ENCODE results near the gene SORL1.
"Not testable (repeated sequence)": the region's sequence is repeated elsewhere in the genome, so short reads cannot be mapped to it uniquely, and the experiment has no call there.

Gene SORL1

DNA sequence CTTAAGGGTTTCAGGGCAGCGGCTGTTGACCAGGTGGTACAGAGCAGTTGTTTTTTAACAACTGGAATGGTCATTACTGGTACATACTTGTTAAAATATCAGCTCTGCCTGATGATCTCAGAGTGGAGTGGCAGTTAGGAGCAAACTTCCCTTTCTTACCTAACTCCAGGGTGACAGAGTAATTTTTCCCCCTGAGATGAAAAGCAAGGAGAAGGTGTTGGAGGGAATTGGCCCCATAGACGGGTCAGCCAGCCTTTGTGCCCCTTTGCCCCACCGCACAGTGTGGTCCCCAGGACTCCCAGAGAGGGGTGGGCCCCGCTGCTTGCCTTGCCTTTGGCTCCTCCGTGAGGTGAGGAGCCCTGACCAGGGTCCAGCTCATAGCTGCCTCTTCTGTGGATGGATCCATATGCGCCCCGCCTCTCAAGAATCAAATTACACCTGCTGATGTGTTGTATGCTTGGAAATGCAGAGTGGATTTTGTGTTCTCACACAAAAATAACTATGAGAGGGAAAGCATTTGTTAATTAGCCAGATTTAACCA is 27.7 kb downstream of the SORL1 start:
- no peak for DNase-seq

DNA sequence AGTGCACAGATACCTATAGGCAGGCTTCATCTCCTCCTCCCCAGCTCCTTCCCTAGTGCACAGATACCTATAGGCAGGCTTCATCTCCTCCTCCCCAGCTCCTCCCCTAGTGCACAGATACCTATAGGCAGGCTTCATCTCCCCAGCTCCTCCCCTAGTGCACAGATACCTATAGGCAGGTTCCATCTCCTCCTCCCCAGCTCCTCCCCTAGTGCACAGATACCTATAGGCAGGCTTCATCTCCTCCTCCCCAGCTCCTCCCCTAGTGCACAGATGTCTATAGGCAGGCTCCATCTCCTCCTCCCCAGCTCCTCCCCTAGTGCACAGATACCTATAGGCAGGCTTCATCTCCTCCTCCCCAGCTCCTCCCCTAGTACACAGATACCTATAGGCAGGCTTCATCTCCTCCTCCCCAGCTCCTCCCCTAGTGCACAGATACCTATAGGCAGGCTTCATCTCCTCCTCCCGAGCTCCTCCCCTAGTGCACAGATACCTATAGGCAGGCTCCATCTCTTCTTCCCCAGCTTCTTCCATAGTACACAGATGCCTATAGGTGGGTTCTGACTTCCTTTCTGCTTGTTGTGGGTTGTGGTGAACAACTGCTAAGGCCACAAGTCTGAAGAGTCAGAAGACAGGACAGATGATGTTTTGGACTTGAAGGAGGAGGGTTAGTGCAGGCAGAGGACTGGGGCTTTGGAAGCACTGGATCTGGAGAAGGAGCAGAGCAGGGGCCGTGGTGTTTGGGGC is 29.5 kb downstream of the SORL1 start:
- DNase-seq = not testable (repeated sequence)

DNA sequence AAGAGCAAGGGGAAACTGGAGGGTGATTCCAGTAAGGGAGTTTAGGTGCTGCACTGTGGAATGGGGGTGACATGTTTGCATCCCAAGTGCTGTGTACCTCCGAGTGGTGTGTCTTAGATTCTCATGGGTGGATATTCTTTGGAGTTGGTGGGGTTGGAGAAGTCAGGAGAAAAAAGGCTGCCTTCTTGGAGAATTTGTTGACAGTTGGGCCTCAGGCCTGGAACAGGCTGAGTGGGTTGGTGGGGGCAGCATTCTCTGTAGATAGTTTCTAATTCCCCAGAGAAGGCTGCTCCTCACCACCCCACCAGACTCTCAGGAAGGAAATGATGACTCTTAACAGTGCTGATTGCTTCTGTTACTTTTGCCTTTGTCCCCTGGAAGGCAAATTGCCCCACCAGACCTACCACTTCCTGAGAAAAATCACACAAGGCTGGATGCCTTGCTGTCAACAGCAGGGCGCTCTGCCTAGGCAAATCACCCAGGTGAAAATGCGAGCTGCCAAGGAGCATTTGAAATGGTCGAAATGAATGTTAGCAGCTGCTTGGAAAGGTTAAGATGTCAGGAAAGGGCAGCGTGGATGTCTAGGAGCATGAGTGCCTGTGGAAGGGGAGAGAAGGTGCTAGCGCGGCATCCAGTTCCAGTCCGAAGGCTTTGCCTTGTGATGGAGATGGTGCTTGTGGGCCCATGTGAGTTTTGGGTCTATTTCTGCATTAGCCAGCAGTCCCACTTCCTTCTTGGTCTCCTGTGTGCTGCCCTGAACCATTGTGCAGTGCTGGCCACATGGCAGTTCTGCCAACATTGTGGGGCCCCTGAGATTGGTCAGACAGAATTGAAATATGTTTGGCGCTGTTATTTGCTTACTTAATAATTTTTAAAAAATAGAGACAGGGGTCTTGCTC is 30.4 kb downstream of the SORL1 start:
- peak; percentile 43 for DNase-seq

DNA sequence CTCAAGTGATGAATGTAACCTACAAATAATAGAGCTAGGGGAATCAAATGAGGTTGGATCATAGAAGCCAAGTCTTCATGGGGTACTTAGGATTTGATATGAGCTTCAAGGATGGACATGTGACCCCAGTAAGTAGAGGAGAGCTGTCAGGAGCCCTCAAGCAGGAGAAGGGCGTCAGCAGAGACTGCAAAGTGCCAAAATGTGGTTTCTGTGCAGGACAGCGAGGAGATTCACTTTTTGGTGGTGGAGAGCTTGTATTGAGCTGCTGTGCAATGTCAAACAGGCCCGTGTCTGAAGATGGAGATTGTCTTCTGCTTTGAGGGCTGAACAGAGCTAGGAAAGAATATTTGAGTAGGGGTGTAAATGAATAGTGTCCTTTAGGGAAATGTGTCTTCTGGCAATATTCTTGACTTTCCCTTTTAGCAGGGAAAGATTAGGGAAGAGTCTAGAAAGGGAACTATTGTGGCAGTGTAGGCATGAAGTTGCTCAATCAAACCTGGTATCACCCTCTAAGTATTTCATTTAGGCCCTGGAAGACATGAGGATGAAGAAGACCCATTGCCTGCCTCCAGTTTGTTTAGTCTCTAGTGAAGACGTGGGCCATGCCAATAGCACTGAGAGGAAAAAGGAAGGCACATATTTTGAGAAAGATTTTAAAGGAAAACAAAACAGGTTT is 31.8 kb downstream of the SORL1 start:
- DNase-seq = no peak

DNA sequence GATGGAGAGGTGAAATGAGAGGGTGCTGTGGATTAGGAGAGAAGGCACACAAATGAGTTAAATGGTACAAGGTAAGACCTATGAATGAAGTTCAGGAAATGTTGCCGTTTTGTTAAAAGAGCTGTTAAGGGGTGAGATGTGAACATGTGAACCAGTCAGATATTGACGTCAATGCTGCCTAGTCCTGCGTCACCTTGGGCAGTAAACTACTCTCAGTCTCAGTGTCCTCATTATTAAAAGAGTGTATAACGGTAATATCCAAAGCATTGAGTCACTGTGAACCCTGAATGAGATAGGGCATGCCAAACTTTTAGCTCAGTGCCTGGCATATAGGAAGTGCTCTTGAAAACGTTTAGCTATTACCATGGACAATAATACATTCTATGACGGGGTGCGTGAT is 33.1 kb downstream of the SORL1 start:
- DNase-seq = no peak

DNA sequence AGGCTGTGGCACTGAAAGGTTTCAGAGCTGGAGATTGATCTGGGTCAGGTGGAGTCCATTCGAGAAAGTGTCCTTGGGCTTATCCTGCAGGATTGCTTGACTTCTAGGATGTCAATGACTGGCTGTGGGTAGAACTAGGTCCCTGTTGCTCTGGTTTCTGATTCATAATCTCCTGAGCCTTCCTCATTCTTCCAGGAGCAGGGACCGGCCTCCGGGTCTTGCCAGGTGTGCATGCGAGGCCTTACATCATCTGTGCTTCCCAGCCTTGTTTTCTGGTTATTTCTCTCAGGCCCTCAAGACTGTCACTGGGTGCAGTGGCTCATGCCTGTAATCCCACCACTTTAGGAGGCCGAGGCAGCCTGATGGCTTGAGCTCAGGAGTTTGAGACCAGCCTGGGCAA is 33.9 kb downstream of the SORL1 start:
- DNase-seq = no peak

DNA sequence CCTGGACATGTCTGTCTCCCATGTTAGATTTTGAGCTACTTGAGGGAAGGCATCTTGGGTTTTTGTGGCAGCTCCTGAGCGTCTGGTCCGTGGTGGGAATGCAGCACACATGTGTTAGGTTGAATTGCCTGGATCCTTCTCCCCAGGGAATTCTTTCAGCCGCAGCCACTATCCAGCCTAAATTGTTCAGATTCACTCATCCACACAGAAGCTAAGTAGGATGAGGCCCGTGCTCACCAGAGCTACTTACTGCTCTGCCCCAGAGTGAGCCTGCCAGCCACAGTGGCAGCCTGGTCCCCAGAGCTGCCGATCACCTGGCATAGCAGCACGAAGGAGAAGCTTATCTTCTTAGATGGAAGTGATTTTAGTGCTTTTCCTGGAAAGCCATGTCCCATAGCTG is 35.1 kb downstream of the SORL1 start:
- no peak for DNase-seq

DNA sequence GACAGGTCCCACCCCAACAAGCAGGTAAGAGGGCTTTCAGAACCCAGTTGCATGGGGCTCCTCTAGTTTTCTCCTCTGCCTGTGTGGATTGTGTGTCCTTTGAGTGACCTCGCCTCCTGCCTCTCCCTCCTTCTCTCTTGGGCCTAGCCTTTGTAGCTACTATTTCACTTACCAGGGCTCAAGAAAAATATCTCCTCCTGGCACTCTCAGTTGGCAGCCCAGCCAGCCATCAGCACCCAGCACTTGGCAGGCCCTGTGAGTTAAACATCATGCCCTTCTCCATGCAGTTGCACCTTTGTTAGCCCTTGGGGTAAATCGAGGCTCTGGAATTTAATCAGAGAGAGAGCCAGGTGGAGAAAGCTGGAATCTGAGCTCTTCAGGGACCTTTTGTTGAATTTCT is 36.1 kb downstream of the SORL1 start:
- no peak for DNase-seq

DNA sequence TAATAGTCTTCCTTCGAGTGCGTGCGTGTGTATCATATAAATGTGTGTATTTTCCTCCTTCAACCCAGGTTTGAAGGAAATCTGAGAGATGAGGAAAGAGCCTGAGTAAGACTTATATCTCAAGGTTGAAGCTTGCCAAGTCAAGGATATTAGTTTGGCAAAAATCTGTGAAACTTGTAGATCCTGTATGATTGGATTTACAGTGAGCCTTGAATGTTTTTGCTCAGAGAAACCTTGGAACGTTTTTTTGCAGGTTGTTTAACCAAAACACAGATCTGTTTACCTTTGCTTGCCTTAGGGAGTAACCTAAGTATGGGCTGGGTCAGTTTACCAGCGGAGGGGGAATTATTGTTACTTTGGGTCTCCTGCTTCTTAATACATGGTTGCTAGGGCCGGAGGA is 36.5 kb downstream of the SORL1 start:
- no peak for DNase-seq

DNA sequence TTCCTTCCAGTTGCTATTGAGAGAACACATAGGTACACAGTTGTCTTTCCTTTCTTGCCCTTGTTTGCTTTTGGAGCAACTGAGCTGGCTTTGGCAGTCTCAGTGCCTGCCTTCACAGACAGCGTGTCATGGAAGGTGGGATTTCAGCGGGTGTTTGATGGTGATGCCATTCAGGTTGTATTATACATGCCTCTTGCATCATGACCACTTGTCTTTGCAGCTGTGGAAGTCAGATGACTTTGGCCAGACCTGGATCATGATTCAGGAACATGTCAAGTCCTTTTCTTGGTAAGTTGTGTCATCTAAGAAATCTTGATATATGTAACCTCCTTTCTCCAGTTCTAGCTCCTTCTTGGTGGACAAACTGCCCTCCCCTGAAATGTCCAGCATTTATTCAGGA is 37.7 kb downstream of the SORL1 start:
- DNase-seq = no peak

DNA sequence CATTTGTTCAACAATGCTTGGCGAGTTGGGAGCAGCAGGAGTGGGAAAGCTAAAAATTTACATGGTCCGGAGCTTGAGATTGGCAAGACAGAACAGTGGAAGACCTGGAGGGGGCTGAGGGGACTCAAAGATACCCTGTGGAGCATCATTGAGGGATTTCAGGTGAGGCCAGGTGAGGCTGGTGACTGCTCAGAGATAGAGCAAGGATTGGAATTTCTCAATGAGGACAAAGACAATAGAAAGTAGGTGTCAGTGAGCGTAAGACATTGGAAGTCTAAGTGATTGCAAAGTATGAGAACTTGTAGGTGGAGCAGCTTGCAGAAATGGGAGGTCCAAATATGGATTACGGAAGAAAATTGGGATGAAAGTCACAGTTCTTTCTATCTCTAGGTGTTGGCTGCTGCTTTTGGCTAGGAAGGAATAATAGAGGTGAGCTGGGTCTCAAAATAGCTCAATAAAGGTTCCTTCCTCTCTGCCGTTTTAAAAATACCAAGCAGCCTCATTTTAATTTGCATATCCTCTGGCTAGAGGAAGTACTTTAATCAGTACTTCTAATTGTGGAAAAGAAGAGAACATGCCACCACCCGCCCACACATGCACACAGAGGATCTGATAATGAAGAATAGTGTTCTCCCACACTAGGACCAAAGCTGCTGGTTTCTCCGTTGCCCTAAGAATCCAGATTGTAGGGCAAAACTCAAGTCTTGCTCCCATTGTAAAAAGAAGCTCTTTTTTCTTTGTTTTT is 42.4 kb downstream of the SORL1 start:
- DNase-seq = peak; percentile 52

DNA sequence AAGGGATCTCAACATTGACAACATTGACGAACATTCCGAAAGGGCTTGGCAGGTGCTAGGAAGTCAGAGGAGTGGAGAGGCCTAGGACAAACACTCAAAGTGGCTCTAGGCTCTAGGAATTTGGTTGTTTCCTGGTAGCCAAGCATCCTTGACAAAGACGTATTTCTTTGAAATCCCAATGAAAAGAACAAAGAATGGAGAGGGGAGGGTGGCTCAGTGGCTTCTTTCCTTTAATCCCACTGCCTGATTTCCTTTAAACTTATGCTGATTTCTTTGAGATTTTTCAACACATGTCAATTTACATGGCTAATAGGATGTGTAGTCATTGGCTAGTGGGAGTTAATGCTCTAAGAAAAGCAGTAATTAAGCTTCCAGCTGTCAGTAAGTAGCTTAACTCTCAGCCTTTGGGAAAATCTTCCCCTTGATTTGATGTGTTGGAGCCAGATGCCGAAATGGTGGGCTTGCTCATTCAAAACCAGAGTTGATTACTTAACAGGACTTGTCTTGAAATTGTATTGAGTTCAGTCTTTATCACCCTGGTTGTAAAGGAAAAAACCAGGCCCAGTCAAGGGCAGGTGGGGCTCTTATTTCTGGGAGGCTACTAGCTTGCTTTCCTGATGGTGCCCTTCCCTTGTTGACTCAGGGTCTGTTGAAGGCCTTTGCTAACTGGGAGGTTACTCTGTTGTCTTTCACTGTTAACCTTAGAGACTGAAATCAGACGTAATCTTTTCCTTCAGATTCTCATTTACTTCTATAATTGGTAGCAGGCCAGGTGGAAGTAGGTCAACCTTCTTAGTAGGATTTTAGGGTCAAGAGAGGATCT is 45.3 kb downstream of the SORL1 start:
- DNase-seq = no peak

DNA sequence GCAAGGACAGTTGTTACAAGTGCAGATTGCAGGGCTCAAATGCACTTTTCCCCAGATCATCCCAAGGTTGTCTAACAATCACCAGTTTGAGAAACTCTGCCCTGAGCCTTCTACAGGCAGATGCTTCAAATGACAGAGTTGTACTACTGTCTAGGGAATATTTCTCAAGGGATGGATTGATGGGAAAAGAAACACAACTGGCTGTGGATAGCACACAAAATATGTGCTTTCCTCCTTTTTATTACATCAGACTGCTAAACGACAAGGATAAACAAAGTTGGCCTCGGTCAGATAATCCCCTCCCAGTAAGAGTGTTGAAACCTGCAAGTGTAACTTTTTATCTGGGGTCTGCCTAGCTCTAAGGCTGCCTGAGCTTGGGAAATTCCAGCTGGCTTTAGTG is 47.3 kb downstream of the SORL1 start:
- no peak for DNase-seq

DNA sequence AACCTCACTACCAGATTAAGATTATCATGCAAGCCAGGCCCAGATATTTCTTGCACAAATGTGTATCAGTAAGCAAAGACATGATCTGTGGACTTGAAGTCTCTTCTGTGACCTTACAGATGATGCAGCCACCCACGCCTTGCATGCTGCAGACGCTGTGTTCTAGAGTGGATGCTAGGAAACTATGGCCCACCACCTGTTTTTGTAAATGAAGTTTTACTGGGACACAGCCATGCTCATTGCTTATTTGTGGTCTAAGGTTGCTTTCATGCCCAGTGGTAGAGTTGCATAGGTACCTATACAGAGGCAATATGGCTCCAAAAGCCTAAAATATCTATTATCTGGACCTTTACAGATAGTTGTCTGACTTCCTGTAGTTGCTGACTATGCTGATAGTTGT is 48.2 kb downstream of the SORL1 start:
- DNase-seq = no peak

DNA sequence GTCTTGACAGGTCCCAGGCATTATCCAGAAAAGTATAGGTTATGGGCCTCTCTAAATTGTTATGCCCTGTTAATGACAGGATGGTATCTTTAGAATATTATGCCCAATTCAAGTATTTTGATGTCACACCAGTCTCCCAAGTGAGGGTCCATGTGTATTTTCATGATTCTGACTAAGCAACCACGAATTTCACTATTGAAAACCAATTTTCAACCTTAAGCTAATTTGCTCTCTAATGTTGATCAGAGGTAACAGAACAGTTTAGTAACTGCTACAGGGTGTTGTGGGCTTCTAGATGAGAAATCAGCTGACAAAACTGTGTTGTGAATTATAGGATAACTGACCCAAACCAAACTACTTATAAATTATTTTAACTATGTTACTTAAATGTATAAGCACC is 48.6 kb downstream of the SORL1 start:
- DNase-seq = no peak

DNA sequence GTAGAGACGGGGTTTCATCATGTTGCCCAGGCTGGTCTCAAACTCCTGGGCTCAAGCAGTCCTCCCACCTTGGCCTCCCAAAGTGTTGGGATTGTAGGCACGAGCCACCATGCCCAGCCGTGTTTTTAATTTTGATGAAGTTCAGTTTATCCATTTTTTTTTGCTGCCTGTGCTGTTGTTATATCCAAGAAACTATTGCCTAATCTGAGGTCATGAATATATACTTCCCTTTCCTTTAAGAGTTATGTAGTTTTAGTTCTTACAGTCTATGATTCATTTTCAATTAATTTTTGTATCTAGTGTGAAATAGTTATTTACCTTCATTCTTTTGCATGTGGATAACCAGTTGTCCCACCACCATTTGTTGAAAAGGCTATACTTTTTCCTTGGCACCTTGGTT is 50.9 kb downstream of the SORL1 start:
- no peak for DNase-seq

DNA sequence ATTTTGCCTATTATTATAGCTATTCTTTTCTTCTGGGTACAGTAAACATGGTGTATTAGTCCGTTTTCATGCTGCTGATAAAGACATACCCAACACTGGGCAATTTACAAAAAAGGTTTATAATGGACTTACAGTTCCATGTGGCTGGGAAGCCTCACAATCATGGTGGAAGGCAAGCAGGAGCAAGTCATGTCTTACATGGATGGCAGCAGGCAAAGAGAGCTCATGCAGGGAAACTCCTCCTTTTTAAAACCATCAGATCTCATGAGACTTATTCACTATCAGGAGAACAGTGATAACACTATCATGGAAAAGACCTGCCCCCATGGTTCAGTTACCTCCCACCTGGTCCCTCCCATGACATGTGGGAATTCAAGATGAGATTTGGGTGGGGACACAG is 54.1 kb downstream of the SORL1 start:
- not testable (repeated sequence) for DNase-seq

DNA sequence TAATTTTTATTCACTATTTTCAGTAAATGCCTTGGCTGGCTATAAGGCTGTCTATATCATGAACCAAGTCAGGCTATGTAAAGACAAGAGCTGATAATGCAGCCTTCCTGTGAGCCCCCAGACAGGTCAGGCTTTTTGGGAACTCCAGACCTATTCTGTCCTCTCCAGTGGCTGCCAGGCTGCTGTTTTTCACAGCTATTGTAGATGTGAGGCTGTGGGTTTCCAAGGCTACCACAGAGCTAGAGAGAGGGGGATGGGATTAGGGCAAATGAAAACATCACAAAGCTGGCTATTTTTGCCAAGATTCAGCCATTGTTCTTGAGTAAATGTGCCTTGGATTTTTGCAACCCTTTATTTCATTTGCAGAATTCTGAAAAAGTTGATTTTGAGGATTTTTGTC is 56.3 kb downstream of the SORL1 start:
- no peak for DNase-seq

DNA sequence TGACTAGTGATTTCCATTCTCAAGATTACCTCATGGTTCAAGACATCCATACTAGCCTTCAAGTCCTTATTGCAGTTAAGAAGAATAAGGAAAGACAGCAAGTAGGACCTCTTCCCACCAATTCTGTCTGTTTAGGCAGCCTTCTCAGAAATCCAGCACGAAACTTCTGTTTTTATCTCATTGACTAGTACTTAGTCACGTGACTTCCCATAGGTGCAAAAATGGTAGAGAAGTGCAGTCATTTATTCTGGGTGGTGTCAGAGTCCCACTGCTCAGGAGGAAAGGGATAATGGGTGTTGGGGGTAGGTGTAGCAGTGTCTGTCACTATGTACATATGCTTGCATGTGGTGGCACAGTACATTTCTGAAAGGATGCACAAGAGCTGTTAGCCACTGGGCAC is 58.3 kb downstream of the SORL1 start:
- no peak for DNase-seq

DNA sequence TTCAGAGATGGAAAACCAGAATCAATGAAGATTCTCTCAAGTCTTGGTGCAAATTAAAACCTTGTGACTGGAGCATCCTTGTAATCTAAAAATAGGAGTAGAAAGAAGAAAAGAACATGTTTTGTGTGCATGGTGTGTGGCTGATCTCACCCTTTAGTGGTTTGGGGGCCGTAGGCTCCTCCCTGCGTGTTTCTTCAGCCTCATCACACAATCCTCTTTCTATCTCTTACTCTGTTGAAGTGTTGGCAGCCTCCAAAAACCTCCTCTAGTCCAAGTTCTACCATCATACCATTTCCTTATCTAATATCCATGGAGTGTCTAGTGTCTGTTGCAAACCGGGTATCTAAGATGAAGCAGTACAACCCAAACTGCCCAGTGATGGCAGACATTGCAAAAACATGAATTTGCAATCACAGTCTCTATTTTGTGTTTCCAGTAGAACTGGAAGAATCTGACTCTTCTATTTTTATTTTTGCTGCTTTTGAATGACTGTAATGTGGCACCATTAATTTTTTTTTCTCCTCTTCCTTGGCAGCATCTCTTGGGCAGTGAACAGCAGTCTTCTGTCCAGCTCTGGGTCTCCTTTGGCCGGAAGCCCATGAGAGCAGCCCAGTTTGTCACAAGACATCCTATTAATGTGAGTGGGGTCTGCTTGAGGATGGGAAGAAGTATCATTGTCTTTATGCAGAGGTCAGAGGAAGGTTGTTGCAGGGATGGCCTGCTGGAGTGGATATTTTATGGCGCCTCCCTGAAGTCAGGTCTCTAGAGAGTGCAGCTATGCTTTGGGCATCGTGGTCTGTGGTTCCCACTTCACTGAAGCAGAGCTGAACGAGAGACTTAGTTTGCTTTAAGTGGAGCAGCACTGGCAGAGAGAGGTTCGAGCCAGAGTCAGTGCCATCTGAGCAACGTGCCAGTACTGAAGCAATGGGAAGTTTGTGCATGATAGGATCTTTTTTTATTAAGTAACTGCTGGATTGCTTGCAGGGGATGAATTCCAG is 60.7 kb downstream of the SORL1 start:
- DNase-seq = no peak

DNA sequence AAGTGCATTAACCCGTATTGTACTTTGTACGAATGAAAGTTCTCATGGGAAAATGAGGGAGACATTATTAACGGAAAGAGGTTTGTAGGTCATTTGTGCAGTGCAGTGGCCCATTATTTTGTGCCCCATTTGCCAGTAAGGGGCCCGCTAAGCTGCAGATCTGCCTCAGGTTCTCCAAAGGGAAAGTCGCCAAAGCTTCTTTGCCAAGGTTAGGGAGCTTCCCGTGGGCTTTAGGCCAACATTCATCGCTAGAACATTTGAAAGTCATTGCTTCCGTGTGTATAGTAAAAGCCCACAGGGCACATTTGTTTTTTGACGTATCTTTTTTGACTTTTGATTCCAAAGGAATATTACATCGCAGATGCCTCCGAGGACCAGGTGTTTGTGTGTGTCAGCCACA is 61.7 kb downstream of the SORL1 start:
- DNase-seq = no peak
